K562 (cell line): ENCODE results near the gene APEX1.

Source experiments
- GABPA ChIP-seq: fragments of 200-800 bp; sonication (Bioruptor generic); conservative IDR thresholded peaks from 2 replicates; pipeline ENCODE4 v1.6.1; 2016; ENCODE audit warnings: low read depth, missing genetic modification characterization, missing compliant biosample characterization
- KLF16 ChIP-seq: IDR thresholded peaks from 2 replicates; pipeline ENCODE4 v1.6.1; 2016; ENCODE audit warnings: antibody characterized with exemption
- NBN ChIP-seq: fragments of 450-650 bp; IDR thresholded peaks from 2 replicates; pipeline ENCODE4 v1.6.1; 2016; ENCODE audit warnings: low read depth, mild to moderate bottlenecking
- NCOR1 ChIP-seq: fragments of 450-650 bp; IDR thresholded peaks from 2 replicates; pipeline ENCODE4 v1.6.1; 2016; ENCODE audit warnings: mild to moderate bottlenecking, moderate library complexity
- TCF15 ChIP-seq: fragments of 250-450 bp; sonication (Bioruptor Pico); IDR thresholded peaks from 2 replicates; pipeline ENCODE4 v1.8.0; 2022; ENCODE audit warnings: moderate library complexity, mild to moderate bottlenecking, inconsistent platforms
- YY1 ChIP-seq, 3 experiments: IDR thresholded peaks; 2 replicates each; pipeline ENCODE4 v1.6.1; 2011; ENCODE audit warnings: low read length in 2 of 3, mild to moderate bottlenecking in 2 of 3, moderate library complexity in 2 of 3, borderline replicate concordance in 1 of 3, control low read depth in 1 of 3, low read depth in 1 of 3; ENCODE audit not compliant: insufficient read depth in 3 of 3, insufficient replicate concordance in 2 of 3, control insufficient read depth in 1 of 3, insufficient read length in 1 of 3; ENCODE audit errors: extremely low read depth in 1 of 3
- ZBTB7A ChIP-seq: IDR thresholded peaks from 2 replicates; pipeline ENCODE4 v1.6.1; 2011; ENCODE audit warnings: low read depth, mild to moderate bottlenecking, low read length, moderate library complexity, borderline replicate concordance; ENCODE audit not compliant: control insufficient read depth
- ZNF3 ChIP-seq: fragments of 250-450 bp; sonication (Bioruptor Pico); IDR thresholded peaks from 2 replicates; pipeline ENCODE4 v1.5.0; 2021; ENCODE audit warnings: mild to moderate bottlenecking, moderate library complexity
- ZZZ3 ChIP-seq: fragments of 450-650 bp; IDR thresholded peaks from 2 replicates; pipeline ENCODE4 v1.6.1; 2016; ENCODE audit warnings: antibody characterized with exemption, mild to moderate bottlenecking, moderate library complexity
- TF ChIP-seq, protein P1 (sequence below): IDR thresholded peaks from 2 replicates; pipeline ENCODE4 v1.6.1; 2014; ENCODE audit warnings: antibody characterized with exemption

DNA sequence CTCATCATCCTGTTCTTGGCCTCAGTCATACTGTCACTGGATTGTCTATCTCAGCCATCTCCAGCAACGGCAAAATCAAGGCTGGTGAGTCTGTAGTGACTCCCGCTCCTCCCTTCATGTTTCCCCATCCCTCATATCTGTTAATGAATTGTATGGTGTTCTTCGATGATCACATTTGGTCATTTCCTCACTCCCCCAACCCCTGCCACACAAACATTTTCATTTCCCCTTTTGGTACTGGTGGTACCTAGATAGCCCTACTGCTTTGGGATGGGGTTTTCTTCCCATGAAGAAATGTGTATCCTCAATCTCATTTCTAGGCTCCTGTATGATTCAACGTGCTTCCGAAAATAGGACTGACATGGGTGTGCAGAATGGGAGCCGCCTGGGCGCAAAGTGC is 16.4 kb upstream of the APEX1 start:
- TF ChIP-seq ZZZ3 (no peak), TCF15 (no peak), GABPA (tag) (no peak), YY1 (IDR thresholded peaks at IDR 0.05; ENCODE audit: borderline replicate concordance in 1 of 3, control insufficient read depth in 1 of 3, extremely low read depth in 1 of 3, insufficient read depth in 3 of 3, insufficient read length in 1 of 3, insufficient replicate concordance in 2 of 3, low read depth in 1 of 3, low read length in 2 of 3) (no peak), KLF16 (no peak), NCOR1 (no peak), NBN (no peak), ZBTB7A (no peak), ZNF3 (no peak)
- TF ChIP-seq, protein P1, sequence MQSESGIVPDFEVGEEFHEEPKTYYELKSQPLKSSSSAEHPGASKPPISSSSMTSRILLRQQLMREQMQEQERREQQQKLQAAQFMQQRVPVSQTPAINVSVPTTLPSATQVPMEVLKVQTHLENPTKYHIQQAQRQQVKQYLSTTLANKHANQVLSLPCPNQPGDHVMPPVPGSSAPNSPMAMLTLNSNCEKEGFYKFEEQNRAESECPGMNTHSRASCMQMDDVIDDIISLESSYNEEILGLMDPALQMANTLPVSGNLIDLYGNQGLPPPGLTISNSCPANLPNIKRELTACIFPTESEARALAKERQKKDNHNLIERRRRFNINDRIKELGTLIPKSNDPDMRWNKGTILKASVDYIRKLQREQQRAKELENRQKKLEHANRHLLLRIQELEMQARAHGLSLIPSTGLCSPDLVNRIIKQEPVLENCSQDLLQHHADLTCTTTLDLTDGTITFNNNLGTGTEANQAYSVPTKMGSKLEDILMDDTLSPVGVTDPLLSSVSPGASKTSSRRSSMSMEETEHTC: no peak
